Kidney (tissue), 14 donors: Measurements from ENCODE around the gene G6PD. TPM values are rescaled to one million over a fixed set of nuclear protein-coding genes. Genes with fewer than 3 reads are reported as not detected.

ENCODE experiments used
- DNase-seq, 5 donors: peaks; one replicate each; pipeline ENCODE4 v3.0.0-alpha.2; 2013 to 2020
- FAIRE-seq: peaks from 2 replicates; lab custom pipeline; 2012; peaks lifted over from hg19 to GRCh38; lab: Jason Lieb, UNC
- H3K27ac ChIP-seq, 2 donors: one replicate each; pipeline ENCODE4 v1.7.0; 2013; ENCODE audit warnings: low read depth in 2 of 2, low read length in 2 of 2, inconsistent platforms in 1 of 2
- H3K27me3 ChIP-seq: one replicate; pipeline ENCODE4 v1.7.1; 2013; ENCODE audit warnings: low read length, inconsistent platforms; ENCODE audit not compliant: control insufficient read depth, insufficient read depth
- H3K36me3 ChIP-seq, 3 donors: one replicate each; pipeline versions ENCODE4 v1.7.0 to v1.7.1; 2013; ENCODE audit warnings: low read length in 3 of 3, control low read depth in 1 of 3, inconsistent platforms in 1 of 3; ENCODE audit not compliant: insufficient read depth in 3 of 3, control insufficient read depth in 2 of 3
- H3K4me1 ChIP-seq, 3 donors: one replicate each; pipeline versions ENCODE4 v1.7.0 to v1.7.1; 2013; ENCODE audit warnings: low read length in 3 of 3, inconsistent platforms in 1 of 3, low read depth in 1 of 3; ENCODE audit not compliant: control insufficient read depth in 2 of 3, insufficient read depth in 2 of 3
- H3K4me3 ChIP-seq, 3 donors: one replicate each; pipeline versions ENCODE4 v1.7.0 to v1.8.1; 2013; ENCODE audit warnings: low read length in 3 of 3, control low read depth in 1 of 3, inconsistent platforms in 1 of 3
- H3K9ac ChIP-seq, 3 donors: one replicate each; pipeline versions ENCODE4 v1.7.0 to v1.7.1; 2013; ENCODE audit warnings: low read length in 3 of 3, control low read depth in 1 of 3, inconsistent platforms in 1 of 3
- H3K9me3 ChIP-seq, 3 donors: one replicate each; pipeline versions ENCODE4 v1.7.0 to v1.7.1; 2013; ENCODE audit warnings: low read length in 3 of 3, control low read depth in 1 of 3, inconsistent platforms in 1 of 3; ENCODE audit not compliant: control insufficient read depth in 2 of 3, insufficient read depth in 1 of 3
- CTCF ChIP-seq: IDR thresholded peaks from 3 replicates; pipeline ENCODE4 v1.5.1; 2012; ENCODE audit warnings: mild to moderate bottlenecking, moderate library complexity, borderline replicate concordance; ENCODE audit not compliant: insufficient read depth; ENCODE audit errors: extremely low read depth
- intact Hi-C: fragments of 100-400 bp; cut with DNase I; formaldehyde crosslinking; loops from one replicate; pipeline ENCODE4 v1.11.1; 2022
- polyA plus RNA-seq: library from polyadenylated mRNA; stranded (reverse); fragments of 350-450 nt; fragmentation: Illumina TruSeq; extraction: RNeasy Lipid Tissue Mini Kit (QIAGEN cat#74804); gene quantifications from one replicate; pipeline ENCODE4 v1.2.3, GENCODE V29; 2014; ENCODE audit warnings: low read depth, low replicate concordance; ENCODE audit not compliant: insufficient read depth
- total RNA-seq: library from RNA; stranded (reverse); fragmentation: NEBNext Ultra II Directional; extraction: Animal tissue kit (Norgen Biotek cat#: 25700); gene quantifications from one replicate; pipeline ENCODE4 v1.2.1, GENCODE V29; 2021
- donor health status: control.
- donor health status: control.
- donor health status: control.
- donor health status: control.
- donor health status: control.
- donor health status: DM: yes; HTN: yes; CAD: no.
- donor health status: Normal renal cell carcinoma (clear cell type).

The G6PD gene
- total and polyA plus RNA-seq, 2 donors from 2014 or later = 34.7 to 54.1 TPM

DNA sequence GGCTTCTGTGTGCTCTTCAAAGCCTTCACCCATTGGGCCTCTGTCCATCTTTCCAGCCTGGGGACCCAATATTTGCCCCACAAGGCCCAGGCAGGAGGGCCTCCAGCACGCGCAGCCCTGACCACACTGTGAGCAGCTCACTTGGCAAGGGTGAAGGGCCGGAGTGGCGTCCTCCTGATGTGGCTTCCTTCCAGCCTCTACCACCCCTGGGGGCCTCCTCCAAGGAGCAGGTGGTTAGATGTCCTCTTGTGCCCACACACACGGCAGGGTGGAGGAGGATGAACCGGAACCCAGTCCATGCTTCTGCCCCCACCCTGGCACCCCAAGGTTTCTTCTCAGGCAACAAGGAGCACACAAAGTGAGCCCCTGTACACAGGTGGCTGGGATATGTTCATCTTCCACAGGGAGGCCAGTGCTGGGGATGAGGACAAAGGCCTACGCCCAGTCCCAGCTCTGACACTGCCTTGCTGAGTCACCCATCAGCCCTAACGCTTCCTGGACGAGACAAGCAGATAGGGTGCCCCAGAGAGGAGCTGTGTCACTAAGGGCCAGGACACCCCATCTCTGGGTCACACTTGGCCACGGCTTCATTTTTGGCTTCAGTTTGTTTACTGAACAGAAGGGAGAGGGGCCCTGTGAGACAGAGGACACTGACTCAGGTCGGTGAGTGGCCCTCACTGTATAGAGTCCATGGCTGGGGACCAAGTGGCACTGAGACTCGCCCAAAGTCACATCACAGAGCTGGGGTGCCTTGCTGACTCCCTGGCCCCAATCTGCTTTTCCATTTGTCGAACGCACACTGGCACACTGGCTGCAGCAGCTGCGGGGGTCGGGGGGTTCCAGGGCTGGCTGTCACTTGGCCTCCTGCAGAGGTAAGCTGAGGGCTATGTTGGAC is 62.1 kb downstream of the G6PD start:
- FAIRE-seq = no peak
- Histone ChIP-seq H3K27me3 (no peaks in the 10 kb centered on the region), H3K9me3 (no peaks in the 10 kb centered on the region), H3K27ac (no peak overlapping the region), H3K9ac (no peak overlapping the region), H3K36me3 (peaks cover 0 to 4% (median 3%) of the 10 kb centered on the region in 3 donors), H3K4me3 (no peak overlapping the region), H3K4me1 (peaks cover 0 to 20% (median 4%) of the 10 kb centered on the region in 3 donors)
- TF ChIP-seq CTCF = no peak
- intact Hi-C loops = no loop called here
- DNase-seq = no peak

DNA sequence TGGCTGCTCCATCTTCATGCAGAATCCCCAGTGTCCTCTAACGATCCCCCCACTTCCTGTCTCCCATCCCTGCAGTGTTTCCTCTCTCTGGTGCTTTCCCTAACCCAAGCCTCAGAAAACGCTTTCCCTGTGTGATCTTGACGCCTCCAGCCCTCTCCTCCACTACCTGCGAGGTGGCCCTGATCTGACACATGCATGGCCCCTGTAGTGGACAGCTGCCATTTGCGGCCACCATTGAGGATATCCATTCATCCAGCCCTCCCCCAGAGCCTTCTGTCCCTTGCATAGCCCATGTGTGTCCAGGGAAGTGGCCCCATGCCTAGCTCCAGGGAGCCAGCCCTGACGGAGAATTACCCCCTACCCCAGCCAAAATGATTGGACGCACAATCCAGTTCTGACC is 63.3 kb downstream of the G6PD start:
- Histone ChIP-seq H3K4me3 (no peak overlapping the region), H3K9me3 (no peaks in the 10 kb centered on the region), H3K4me1 (peaks cover 0 to 12% (median 4%) of the 10 kb centered on the region in 3 donors), H3K27me3 (no peaks in the 10 kb centered on the region), H3K27ac (no peak overlapping the region), H3K9ac (no peak overlapping the region), H3K36me3 (peaks cover 0 to 4% (median 3%) of the 10 kb centered on the region in 3 donors)
- intact Hi-C loops = no loop called here
- no peak for TF ChIP-seq CTCF
- DNase-seq (no peak), FAIRE-seq (no peak)

- FAIRE-seq (no peak), DNase-seq (no peak)
- peaks cover 0 to 16% (median 4%) of the 10 kb centered on the region in 3 donors for H3K4me1 ChIP-seq
- H3K27ac ChIP-seq = no peak overlapping the region
- intact Hi-C loops = no loop called here
- no peak for TF ChIP-seq CTCF
- no peak overlapping the region for H3K9ac ChIP-seq
- no peaks in the 10 kb centered on the region for H3K9me3 ChIP-seq
- H3K4me3 ChIP-seq = no peak overlapping the region
- no peaks in the 10 kb centered on the region for H3K27me3 ChIP-seq
- H3K36me3 ChIP-seq = peaks cover 0 to 4% (median 3%) of the 10 kb centered on the region in 3 donors
Observed at GRCh38 chrX:154482786-154483185, 63.9 kb downstream of the G6PD start.
